Stimulated activated naive CD8-positive, alpha-beta T cell treated with anti-CD3 and anti-CD28 coated beads, Interleukin-15, Interleukin-2, amounts not matched to agents 100 ng/mL and 50 ng/mL, for 24 hours (primary cell): ENCODE results near the gene HASPIN.

Experiments
- H3K27ac Mint-ChIP-seq: one replicate; pipeline ENCODE4 v1.8.0; 2021; ENCODE audit warnings: mild to moderate bottlenecking, mixed read lengths
- H3K27me3 Mint-ChIP-seq: one replicate; pipeline ENCODE4 v1.8.0; 2021; ENCODE audit warnings: mixed read lengths
- H3K36me3 Mint-ChIP-seq: one replicate; pipeline ENCODE4 v1.8.0; 2021; ENCODE audit warnings: low read depth, mixed read lengths
- H3K4me1 Mint-ChIP-seq: one replicate; pipeline ENCODE4 v1.8.0; 2021; ENCODE audit warnings: low read depth, mixed read lengths
- H3K4me3 Mint-ChIP-seq: one replicate; pipeline ENCODE4 v1.8.0; 2021; ENCODE audit warnings: mild to moderate bottlenecking, mixed read lengths
- H3K9me3 Mint-ChIP-seq: one replicate; pipeline ENCODE4 v1.8.0; 2021; ENCODE audit warnings: mixed read lengths

The HASPIN gene

DNA sequence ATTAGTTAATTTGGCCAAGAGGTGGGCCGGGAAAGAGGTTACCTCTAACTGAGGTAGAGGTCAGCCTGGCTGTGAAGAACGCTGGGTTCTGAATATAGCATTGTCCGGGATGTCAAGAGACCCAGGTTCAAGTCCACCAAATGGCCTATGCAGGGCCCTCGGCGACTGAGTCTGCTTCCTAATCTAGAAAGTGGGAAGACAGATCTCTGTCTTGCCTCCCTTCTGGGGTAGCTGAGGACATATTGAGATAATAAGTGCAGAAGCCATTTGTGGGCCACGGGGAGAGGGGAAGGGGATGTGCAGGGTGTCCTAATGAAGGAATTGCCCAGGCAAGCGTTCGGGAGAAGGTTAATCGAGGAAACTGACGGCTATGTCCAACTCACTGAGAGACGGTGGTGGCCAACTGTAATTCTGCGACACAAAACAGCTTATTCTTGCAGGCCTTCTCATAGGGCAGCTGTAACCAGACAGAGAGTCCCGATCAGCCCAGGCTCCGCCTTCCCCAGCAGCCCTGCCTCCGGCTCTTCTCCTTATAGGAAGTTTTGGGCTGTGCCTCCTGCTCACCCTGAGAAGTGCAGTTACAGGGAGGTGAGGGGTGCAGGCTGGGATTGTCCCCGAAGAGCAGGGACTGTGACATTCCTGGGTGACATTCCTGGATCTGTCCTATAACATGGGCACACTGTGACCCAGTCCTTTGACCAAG is 15.9 kb downstream of the HASPIN start:
- no peaks in the 10 kb centered on the region for H3K36me3 Mint-ChIP-seq
- H3K27ac Mint-ChIP-seq: peak overlapping the region; percentile 59
- peaks cover 8% of the 10 kb centered on the region for H3K27me3 Mint-ChIP-seq

DNA sequence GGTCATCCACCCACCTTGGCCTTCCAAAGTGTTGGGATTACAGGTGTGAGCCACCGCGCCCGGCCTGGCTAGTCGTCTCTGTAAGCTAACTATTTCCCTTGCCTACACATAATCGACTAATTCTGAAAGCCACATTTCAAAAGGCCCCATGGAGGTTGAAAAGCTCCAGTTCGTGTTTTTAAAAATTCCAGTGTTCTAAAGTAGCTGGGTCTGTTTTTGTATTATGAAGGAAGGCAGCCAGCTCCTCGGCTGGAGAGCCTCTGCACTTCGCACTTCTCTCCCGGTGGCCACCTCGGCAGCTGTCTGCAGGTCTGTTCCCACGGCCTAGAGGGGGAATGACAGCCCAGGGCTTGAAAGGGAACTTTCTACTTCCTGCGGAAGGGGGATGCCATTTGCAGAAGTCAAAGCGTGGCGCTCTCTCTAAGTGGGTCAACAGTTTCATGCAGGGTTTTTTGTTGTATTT is 16.9 kb downstream of the HASPIN start:
- Mint-ChIP-seq H3K4me1 (peaks cover 42% of the 10 kb centered on the region), H3K36me3 (no peaks in the 10 kb centered on the region), H3K27me3 (peaks cover 8% of the 10 kb centered on the region), H3K27ac (peak overlapping the region; percentile 79), H3K4me3 (peak overlapping the region; percentile 43), H3K9me3 (no peaks in the 10 kb centered on the region)

More for the DNA sequence above, 15.9 kb downstream of the HASPIN start:
- Mint-ChIP-seq H3K4me1 (peaks cover 42% of the 10 kb centered on the region), H3K9me3 (no peaks in the 10 kb centered on the region), H3K4me3 (no peak overlapping the region)

DNA sequence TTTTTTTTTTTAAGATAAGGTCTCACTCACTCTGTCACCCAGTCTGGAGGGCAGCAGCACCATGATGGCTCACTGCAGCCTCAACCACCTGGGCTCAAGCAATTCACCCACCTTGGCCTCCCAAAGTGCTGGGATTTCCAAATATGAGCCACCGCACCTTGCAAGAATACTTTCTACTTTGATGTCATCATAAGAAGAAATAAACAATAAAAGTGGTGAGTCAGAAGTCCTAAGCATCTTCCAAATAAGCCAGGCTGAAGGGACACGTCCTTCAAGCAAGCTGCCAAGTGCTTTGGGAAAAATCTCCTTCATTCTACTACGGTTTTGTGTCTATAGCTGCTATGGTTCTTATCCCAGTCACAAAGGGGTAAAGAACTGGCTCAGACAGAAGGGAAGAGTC is 20.3 kb downstream of the HASPIN start:
- Mint-ChIP-seq H3K4me3 (no peak overlapping the region), H3K27me3 (peaks cover 4% of the 10 kb centered on the region), H3K4me1 (peaks cover 35% of the 10 kb centered on the region), H3K27ac (no peak overlapping the region), H3K9me3 (no peaks in the 10 kb centered on the region), H3K36me3 (no peaks in the 10 kb centered on the region)

DNA sequence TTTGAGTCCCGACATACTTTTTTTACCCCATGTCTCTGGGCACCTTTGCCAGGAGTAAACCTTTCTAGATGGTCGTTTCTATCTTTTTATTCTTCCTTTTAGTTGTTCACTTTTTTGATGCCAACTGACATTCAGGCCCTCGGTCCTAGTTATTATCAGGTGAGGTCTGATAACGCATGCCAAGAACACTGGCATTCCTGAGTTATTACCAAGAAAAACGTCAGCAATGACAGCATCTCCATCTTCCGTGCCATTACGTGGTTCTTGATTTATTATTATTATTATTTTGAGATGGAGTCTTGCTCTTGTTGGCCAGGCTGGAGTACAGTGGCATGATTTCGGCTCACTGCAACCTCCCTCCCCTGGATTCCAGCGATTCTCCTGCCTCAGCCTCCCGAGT is 21.4 kb downstream of the HASPIN start:
- H3K9me3 Mint-ChIP-seq: no peaks in the 10 kb centered on the region
- H3K27me3 Mint-ChIP-seq: no peaks in the 10 kb centered on the region
- no peak overlapping the region for H3K27ac Mint-ChIP-seq
- no peaks in the 10 kb centered on the region for H3K36me3 Mint-ChIP-seq
- H3K4me3 Mint-ChIP-seq: no peak overlapping the region
- peaks cover 25% of the 10 kb centered on the region for H3K4me1 Mint-ChIP-seq

DNA sequence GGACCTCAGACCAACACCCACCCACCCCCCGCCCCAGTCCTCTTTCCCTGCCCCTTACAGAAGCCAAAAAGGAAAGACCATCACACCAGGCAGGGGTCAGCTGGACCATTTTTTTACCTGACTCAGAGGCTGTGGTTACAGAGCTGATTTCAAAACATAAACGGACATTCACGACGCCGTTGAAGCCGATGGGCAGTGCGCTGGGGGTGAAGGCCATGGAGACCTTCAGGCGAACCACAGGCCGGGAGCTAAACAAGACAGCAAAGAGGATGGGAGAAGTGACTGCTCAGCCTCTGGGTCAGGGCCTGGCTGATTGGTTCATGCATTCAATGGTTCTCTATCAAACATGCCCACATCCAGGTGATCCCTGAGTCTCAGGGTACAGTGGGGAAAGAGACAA is 24.1 kb downstream of the HASPIN start:
- no peak overlapping the region for H3K4me3 Mint-ChIP-seq
- H3K4me1 Mint-ChIP-seq: peaks cover 20% of the 10 kb centered on the region
- no peak overlapping the region for H3K27ac Mint-ChIP-seq
- no peaks in the 10 kb centered on the region for H3K27me3 Mint-ChIP-seq
- no peaks in the 10 kb centered on the region for H3K36me3 Mint-ChIP-seq
- H3K9me3 Mint-ChIP-seq: no peaks in the 10 kb centered on the region

DNA sequence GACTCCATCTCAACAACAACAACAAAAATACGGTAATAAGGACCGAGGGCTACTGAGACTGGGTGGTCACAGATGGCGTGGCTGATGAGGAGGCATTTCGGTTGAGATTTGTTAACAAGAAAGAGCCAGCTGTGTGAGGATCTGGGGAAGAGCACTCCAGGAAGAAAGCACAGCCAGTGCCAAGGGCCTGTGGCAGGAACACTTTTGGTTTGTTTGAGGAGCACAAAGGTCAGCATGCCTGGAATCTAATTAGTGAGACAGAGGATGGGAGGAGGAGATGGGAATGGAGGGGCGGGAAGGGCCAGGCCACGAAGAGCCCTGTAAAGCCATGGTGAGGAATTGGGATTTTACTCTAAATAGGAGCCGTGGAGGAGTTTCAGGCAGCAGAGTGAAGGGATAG is 24.9 kb downstream of the HASPIN start:
- Mint-ChIP-seq H3K36me3 (no peaks in the 10 kb centered on the region), H3K4me3 (no peak overlapping the region), H3K9me3 (no peaks in the 10 kb centered on the region), H3K27me3 (no peaks in the 10 kb centered on the region), H3K4me1 (peaks cover 20% of the 10 kb centered on the region), H3K27ac (no peak overlapping the region)

DNA sequence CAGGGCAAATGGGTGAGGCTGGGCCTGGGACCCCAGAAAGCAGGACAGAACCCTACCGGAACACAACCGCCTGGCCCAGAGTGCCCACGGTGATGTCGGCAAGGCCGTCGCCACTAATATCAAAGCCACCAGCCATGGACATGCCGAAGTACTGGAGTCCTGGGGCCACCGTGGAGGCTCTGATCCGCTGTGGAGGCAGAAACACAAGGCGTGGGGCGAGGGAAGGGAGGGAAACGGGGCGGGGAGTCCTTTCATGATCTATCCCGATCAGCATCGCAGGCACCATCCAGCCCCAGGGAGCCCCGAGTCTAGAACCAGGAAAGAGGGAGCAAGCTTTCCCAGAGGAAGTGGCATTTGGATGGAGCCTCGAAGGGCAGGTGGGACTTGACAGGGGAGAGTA is 26.6 kb downstream of the HASPIN start:
- no peak overlapping the region for H3K27ac Mint-ChIP-seq
- H3K4me1 Mint-ChIP-seq: peaks cover 23% of the 10 kb centered on the region
- no peaks in the 10 kb centered on the region for H3K27me3 Mint-ChIP-seq
- no peaks in the 10 kb centered on the region for H3K36me3 Mint-ChIP-seq
- no peak overlapping the region for H3K4me3 Mint-ChIP-seq
- H3K9me3 Mint-ChIP-seq: no peaks in the 10 kb centered on the region

DNA sequence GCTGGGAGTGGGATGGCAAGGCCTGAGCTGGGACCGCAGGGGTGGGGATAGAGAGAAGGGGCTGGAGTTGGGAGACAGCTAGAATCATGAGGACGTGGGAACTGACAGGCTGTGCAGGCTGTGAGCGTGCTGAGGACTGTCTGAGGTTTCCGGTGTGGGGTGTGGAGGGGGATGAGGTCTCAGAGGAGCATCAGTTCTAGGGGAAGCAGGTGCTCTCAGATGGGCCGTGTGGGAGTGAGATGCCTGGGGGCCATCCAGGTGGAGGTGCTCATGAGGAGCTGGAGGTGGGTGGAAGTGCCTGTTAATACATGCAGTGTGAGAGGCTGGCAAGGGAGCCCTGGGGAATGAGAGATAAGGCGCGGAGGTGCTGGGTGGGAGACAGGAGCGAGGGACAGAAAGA is 27.2 kb downstream of the HASPIN start:
- H3K4me1 Mint-ChIP-seq: peaks cover 27% of the 10 kb centered on the region
- no peaks in the 10 kb centered on the region for H3K9me3 Mint-ChIP-seq
- no peaks in the 10 kb centered on the region for H3K27me3 Mint-ChIP-seq
- H3K4me3 Mint-ChIP-seq: no peak overlapping the region
- no peak overlapping the region for H3K27ac Mint-ChIP-seq
- H3K36me3 Mint-ChIP-seq: no peaks in the 10 kb centered on the region

DNA sequence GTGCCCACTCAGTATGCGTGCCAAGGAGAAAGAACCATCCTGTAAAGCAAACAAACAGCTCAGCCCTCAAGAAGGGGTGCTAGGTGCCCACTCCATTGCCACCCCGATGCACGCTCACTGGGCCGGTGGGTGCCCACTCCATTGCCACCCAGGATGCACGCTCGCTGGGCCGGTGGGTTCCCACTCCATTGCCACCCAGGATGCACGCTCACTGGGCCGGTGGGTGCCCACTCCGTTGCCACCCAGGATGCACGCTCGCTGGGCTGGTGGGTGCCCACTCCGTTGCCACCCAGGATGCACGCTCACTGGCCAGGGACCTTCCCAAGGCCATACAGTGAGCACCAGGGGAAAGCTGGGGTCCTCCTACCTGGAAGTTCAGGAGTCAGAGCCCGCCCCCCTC is 28.1 kb downstream of the HASPIN start:
- Mint-ChIP-seq H3K4me3 (no peak overlapping the region), H3K27ac (no peak overlapping the region), H3K27me3 (no peaks in the 10 kb centered on the region), H3K4me1 (peaks cover 27% of the 10 kb centered on the region), H3K36me3 (no peaks in the 10 kb centered on the region), H3K9me3 (no peaks in the 10 kb centered on the region)

DNA sequence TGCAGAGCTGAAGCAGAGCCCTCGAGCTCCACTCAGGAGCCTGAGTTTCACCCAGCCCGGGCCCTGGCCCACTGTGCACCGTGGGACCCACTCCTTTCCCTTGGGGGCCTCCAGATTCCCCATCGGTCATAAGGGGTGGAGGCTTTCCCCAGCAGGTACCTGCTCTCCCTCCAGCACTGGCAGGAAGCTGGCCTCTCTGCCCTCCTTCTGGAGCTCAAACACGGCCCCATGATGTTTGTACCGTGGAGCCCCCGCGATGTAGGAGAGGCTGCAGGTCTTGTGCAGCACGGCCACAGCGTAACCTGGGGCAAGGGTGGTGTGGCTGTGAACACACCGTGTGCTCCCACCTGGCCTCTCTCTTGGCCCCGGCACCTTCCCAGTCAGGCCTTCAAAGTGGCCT is 29.9 kb downstream of the HASPIN start:
- Mint-ChIP-seq H3K27ac (no peak overlapping the region), H3K4me3 (no peak overlapping the region)

DNA sequence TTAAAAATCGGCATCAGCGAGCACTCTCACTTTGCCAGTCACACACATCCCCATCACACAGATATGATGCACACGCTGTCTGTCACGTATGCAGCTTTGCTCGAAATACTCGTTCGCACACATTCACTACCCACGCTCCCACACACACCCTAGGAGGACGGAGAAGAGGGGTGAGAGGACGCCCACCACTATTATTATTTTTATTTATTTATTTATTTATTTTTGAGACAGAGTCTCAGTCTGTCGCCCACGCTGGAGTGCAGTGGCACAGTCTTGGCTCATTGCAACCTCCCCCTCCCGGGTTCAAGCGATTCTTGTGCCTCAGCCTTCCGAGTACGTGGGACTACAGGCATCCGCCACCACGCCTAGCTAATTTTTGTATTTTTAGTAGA is 30.4 kb downstream of the HASPIN start:
- Mint-ChIP-seq H3K27me3 (no peaks in the 10 kb centered on the region), H3K36me3 (no peaks in the 10 kb centered on the region), H3K27ac (no peak overlapping the region), H3K4me3 (no peak overlapping the region), H3K9me3 (no peaks in the 10 kb centered on the region), H3K4me1 (peaks cover 22% of the 10 kb centered on the region)

More for the DNA sequence above, 29.9 kb downstream of the HASPIN start:
- no peaks in the 10 kb centered on the region for H3K9me3 Mint-ChIP-seq
- H3K27me3 Mint-ChIP-seq: no peaks in the 10 kb centered on the region
- H3K36me3 Mint-ChIP-seq: no peaks in the 10 kb centered on the region
- H3K4me1 Mint-ChIP-seq: peaks cover 26% of the 10 kb centered on the region

DNA sequence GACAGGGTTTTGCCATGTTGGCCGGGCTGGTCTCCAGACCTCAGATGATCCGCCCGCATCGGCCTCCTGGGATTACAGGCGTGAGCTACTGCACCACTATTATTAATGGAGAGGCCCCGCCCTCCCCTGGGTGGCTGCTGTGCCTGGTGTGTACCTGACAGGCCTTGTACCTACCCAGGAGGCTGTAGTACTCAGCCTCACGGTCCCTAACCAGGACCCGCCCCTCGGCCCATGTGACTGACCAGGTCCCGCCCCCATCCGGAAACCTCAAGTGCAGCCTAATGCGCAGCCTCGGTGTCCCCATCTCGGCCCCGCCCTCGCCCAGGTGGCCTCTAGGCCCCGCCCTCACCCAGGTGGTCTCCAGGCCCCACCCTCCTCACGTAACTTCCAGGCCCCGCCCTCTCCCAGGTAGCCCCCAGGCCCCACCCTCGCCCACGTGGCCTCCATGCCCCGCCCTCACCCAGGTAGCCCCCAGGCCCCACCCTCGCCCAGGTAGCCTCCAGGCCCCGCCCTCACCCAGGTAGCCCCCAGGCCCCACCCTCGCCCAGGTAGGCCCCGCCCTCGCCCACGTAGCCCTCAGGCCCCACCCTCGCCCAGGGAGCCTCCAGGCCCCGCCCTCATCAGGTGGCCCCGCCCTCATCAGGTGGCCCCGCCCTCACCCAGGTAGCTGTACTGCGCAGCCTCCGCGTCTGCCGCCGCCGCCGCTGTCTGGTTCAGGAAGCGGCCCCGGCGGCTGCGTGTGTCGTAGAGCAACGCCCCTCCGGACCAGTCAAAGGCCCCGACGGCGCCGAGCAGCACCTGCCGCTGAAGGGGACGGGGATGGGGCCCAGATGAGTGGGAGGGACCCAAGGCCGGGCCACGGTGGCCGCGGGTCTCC is 31.0 kb downstream of the HASPIN start:
- H3K36me3 Mint-ChIP-seq: peaks cover 3% of the 10 kb centered on the region
- H3K4me3 Mint-ChIP-seq: no peak overlapping the region
- H3K9me3 Mint-ChIP-seq: peaks cover 2% of the 10 kb centered on the region
- peaks cover 1% of the 10 kb centered on the region for H3K27me3 Mint-ChIP-seq
- H3K4me1 Mint-ChIP-seq: peaks cover 22% of the 10 kb centered on the region
- H3K27ac Mint-ChIP-seq: no peak overlapping the region

DNA sequence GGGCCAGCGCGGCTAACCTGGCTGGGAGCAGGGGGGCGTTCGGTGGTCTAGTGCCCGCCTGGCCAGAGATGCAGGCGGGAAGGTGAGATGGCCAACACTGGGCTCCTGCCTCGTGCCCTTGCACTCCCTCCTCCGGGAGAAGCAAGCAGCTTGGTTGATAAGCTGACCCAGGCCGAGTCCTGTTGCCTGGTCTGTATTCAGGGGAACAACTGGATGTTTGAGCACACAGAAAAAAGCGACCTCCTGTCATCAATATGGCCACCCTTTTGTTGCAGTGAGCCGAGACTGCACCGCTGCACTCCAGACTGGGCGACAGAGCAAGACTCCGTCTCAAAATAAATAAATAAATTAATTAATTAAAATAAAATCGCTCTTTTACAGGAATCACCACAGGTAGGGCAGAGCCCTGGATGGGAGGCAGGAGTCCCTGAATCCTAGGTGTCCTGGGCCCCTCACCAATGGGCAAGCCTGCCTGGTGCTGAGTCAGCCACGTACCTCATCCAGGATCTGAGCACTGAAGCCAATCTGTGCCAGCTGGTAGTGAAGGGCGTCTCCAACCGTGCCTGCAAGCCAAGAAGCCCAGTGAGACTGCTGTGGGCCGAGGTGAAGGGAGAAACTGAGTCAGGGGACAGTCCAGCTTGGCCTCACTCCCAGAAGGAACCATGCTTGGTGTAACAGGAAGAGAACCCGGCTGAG is 31.8 kb downstream of the HASPIN start:
- Mint-ChIP-seq H3K4me1 (peaks cover 19% of the 10 kb centered on the region), H3K4me3 (no peak overlapping the region)

DNA sequence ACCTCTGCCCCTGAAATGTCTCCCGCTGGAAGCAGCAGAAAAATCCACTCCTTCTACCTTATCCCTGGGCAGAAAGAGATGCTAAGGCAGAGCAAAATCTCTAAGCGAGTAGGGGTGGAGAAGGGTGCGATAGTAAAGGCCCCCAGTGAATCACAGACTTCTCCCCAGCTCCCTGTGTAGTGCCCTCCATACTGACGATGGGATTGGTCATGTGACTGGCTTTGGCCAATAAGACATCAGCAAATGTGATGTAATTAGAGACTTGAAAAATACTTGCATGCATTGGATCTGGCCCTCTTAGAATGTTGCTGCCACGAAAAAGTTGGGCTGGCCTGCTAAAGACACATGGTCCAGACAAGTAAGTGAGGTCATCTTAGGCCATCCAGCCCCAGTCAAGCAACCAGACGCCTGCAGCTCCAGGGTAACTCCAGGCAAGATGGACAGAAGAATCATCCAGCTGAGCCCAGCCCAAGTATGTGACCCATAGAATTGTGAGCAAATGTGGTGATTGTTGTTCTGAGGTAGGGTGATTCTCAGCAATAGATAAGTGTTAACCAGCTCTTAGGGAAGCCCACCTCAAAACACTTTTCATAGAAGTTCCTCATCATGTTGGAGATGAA is 36.0 kb downstream of the HASPIN start:
- H3K9me3 Mint-ChIP-seq: peaks cover 8% of the 10 kb centered on the region
- H3K27ac Mint-ChIP-seq: no peak overlapping the region
- peaks cover 41% of the 10 kb centered on the region for H3K4me1 Mint-ChIP-seq
- peaks cover 9% of the 10 kb centered on the region for H3K36me3 Mint-ChIP-seq
- H3K27me3 Mint-ChIP-seq: peaks cover 16% of the 10 kb centered on the region
- no peak overlapping the region for H3K4me3 Mint-ChIP-seq

More for the DNA sequence above, 31.8 kb downstream of the HASPIN start:
- Mint-ChIP-seq H3K27me3 (peaks cover 7% of the 10 kb centered on the region), H3K27ac (no peak overlapping the region), H3K9me3 (peaks cover 8% of the 10 kb centered on the region), H3K36me3 (peaks cover 9% of the 10 kb centered on the region)
